Progenitor cell of endocrine pancreas (in vitro differentiated cells): ENCODE results near the gene HS3ST6. TPM values are rescaled to one million over a fixed set of nuclear protein-coding genes. Genes with fewer than 3 reads are reported as not detected.
"Not testable (repeated sequence)": the region's sequence is repeated elsewhere in the genome, so short reads cannot be mapped to it uniquely, and the experiment has no call there.

ENCODE experiments used
- DNase-seq: peaks from one replicate; pipeline ENCODE4 v3.0.0; 2021; ENCODE audit warnings: low spot score; ENCODE audit not compliant: unreplicated experiment
- H3K27ac Mint-ChIP-seq: 2 replicates; pipeline ENCODE4 v1.8.0; 2021; ENCODE audit warnings: mild to moderate bottlenecking, moderate library complexity, mixed read lengths
- H3K27me3 Mint-ChIP-seq: 2 replicates; pipeline ENCODE4 v1.8.0; 2021; ENCODE audit warnings: mixed read lengths
- H3K36me3 Mint-ChIP-seq: 2 replicates; pipeline ENCODE4 v1.8.0; 2022; ENCODE audit warnings: mixed read lengths; ENCODE audit not compliant: insufficient read depth
- H3K4me1 Mint-ChIP-seq: 2 replicates; pipeline ENCODE4 v1.8.0; 2021; ENCODE audit warnings: low read depth, mixed read lengths
- H3K4me3 Mint-ChIP-seq: 2 replicates; pipeline ENCODE4 v1.8.0; 2021; ENCODE audit warnings: low read depth, mild to moderate bottlenecking, moderate library complexity, mixed read lengths
- H3K9me3 Mint-ChIP-seq: 2 replicates; pipeline ENCODE4 v1.8.0; 2021; ENCODE audit warnings: low read depth, mixed read lengths
- CTCF ChIP-seq: fragments of 200-600 bp; sonication (generic); IDR thresholded peaks from one replicate; pipeline ENCODE4 v1.5.0; 2021; ENCODE audit warnings: antibody characterized with exemption, mild to moderate bottlenecking; ENCODE audit not compliant: unreplicated experiment
- total RNA-seq: library from RNA; stranded (reverse); gene quantifications from 2 replicates; pipeline ENCODE4 v1.2.1, GENCODE V29; 2021

The HS3ST6 gene
- total RNA-seq, 1 donor from 2014 or later, result 0.46 TPM

- no peak for TF ChIP-seq CTCF
- no peaks in the 10 kb centered on the region for H3K9me3 Mint-ChIP-seq
- DNase-seq, result no peak
- H3K36me3 Mint-ChIP-seq, result no peaks in the 10 kb centered on the region
- peaks cover 16% of the 10 kb centered on the region for H3K27me3 Mint-ChIP-seq
- H3K4me3 Mint-ChIP-seq, result no peak overlapping the region
- no peaks in the 10 kb centered on the region for H3K4me1 Mint-ChIP-seq
- H3K27ac Mint-ChIP-seq, result no peak overlapping the region
These were observed 33.3 kb downstream of the HS3ST6 start for GRCh38 chr16:1884889-1885288.

DNA sequence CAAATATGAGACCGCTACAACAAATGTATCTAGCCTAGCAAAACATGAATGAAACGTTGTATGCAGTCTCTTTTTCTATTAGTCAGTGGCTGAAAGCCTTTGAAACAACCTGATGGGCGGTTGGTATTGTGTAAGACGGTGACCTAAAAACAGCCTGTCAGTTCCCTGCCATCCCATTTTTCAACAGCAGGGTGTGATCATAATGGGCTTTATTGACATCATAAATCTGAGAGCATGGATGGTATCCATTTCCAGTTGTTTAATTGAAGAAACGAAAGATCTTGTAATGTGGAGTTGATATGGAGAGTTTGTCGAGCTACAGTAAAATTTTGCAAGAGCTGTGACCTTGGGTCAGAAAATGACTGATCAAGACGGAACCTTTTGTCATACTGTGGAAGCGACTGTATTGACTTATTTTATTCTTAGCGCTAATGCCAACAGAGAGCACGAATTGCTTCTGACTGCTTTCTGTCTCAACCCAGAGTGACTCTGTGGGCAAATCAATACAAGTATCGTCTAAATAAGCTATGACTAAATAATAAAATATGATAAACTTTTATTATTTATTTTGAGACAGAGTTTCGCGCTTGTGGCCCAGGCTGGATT lies 34.0 kb downstream of the HS3ST6 start:
- peak; percentile 23 for TF ChIP-seq CTCF
- H3K4me1 Mint-ChIP-seq, result no peaks in the 10 kb centered on the region
- H3K9me3 Mint-ChIP-seq, result no peaks in the 10 kb centered on the region
- no peaks in the 10 kb centered on the region for H3K36me3 Mint-ChIP-seq
- no peak for DNase-seq
- H3K27me3 Mint-ChIP-seq, result peaks cover 19% of the 10 kb centered on the region
- no peak overlapping the region for H3K27ac Mint-ChIP-seq
- no peak overlapping the region for H3K4me3 Mint-ChIP-seq

- H3K36me3 Mint-ChIP-seq, H3K27ac Mint-ChIP-seq: not testable (repeated sequence)
- H3K27me3 Mint-ChIP-seq, result peaks cover 33% of the 10 kb centered on the region
These were observed 37.0 kb downstream of the HS3ST6 start for GRCh38 chr16:1881172-1881571.

GRCh38 chr16:1879477-1879876 lies 38.7 kb downstream of the HS3ST6 start:
- no peak for TF ChIP-seq CTCF

More at GRCh38 chr16:1881172-1881571, 37.0 kb downstream of the HS3ST6 start:
- DNase-seq, H3K4me1 Mint-ChIP-seq, H3K4me3 Mint-ChIP-seq, H3K9me3 Mint-ChIP-seq: not testable (repeated sequence)

GRCh38 chr16:1878256-1878655 lies 40.0 kb downstream of the HS3ST6 start:
- no peak overlapping the region for H3K4me3 Mint-ChIP-seq
- no peaks in the 10 kb centered on the region for H3K9me3 Mint-ChIP-seq
- no peak for TF ChIP-seq CTCF
- H3K4me1 Mint-ChIP-seq, result no peaks in the 10 kb centered on the region
- no peak for DNase-seq
- no peaks in the 10 kb centered on the region for H3K36me3 Mint-ChIP-seq
- H3K27me3 Mint-ChIP-seq, result peaks cover 40% of the 10 kb centered on the region
- no peak overlapping the region for H3K27ac Mint-ChIP-seq

More at GRCh38 chr16:1879477-1879876, 38.7 kb downstream of the HS3ST6 start:
- Mint-ChIP-seq H3K27ac (no peak overlapping the region), H3K27me3 (peaks cover 34% of the 10 kb centered on the region), H3K4me1 (no peaks in the 10 kb centered on the region), H3K36me3 (no peaks in the 10 kb centered on the region), H3K9me3 (no peaks in the 10 kb centered on the region), H3K4me3 (no peak overlapping the region)
- DNase-seq, result no peak

DNA sequence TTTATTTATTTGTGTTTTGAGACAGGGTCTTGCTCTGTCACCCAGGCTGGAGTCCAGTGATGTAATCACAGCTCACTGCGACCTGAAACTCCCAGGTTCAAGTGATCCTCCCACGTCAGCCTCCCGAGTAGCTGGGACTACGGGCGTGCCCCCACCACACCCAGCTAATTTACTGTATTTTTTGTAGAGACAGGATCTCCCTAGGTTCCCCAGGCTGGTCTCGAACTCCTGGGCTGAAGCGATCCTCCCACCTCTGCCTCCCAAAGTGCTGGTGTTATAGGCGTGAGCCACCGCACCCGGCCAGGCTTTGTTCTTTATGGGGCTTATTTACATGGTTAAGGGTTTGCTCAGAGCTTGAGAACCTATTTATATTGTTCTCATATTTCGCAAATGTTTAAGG lies 40.4 kb downstream of the HS3ST6 start:
- Mint-ChIP-seq H3K4me3 (no peak overlapping the region), H3K27ac (no peak overlapping the region), H3K27me3 (peaks cover 44% of the 10 kb centered on the region), H3K36me3 (no peaks in the 10 kb centered on the region), H3K4me1 (no peaks in the 10 kb centered on the region), H3K9me3 (no peaks in the 10 kb centered on the region)
- DNase-seq, result no peak
- no peak for TF ChIP-seq CTCF
